ENCODE data around the gene GBE1. TPM values are rescaled to one million over a fixed set of nuclear protein-coding genes. Genes with fewer than 3 reads are reported as not detected.

Gene GBE1
- total and polyA plus RNA-seq, 2 experiments from 2014 or later, result 27.2 to 71.2 TPM

DNA sequence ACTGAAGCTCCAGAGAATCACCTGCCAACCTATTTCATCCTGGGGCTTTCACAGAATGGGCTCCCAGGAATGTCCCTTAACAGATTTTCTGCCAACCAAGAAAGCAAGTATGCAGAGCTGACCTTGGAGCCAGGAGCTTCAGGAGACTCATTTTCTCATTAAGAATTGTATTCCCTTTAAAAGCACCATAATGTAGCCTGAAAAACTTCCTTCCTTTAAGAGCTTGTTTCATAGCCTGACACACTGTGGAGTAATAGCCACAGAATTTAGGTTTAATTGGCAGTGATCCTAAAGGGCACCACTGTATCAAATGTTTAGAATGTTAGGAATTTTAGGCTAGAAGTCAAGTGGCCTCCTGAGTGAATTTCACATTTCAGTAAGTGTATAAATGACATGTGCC is 309.8 kb downstream of the GBE1 start:
- Histone ChIP-seq H3K4me1 (ENCODE audit: low read depth) (peaks cover 4% of the 10 kb centered on the region), H3K4me3 (no peak overlapping the region), H3K36me3 (no peaks in the 10 kb centered on the region), H3K27ac (peak overlapping the region; percentile 73), H3K27me3 (no peaks in the 10 kb centered on the region), H3K9me3 (ENCODE audit: low read depth) (no peaks in the 10 kb centered on the region)
- DNase-seq (ENCODE audit: low read depth in 1 of 2, low spot score in 1 of 2), result peak; percentile 38 to 72
- TF ChIP-seq CTCF (IDR thresholded peaks at IDR 0.05; ENCODE audit: low read depth, low read length), result no peak

GRCh38 chr3:81451140-81451539 is 310.3 kb downstream of the GBE1 start:
- no peak for DNase-seq (ENCODE audit: low read depth in 1 of 2, low spot score in 1 of 2)
- peaks cover 4% of the 10 kb centered on the region for H3K4me1 ChIP-seq (ENCODE audit: low read depth)
- TF ChIP-seq CTCF (IDR thresholded peaks at IDR 0.05; ENCODE audit: low read depth, low read length), result no peak
- no peak overlapping the region for H3K4me3 ChIP-seq
- H3K9me3 ChIP-seq (ENCODE audit: low read depth), result no peaks in the 10 kb centered on the region
- H3K27ac ChIP-seq, result peak overlapping the region; percentile 73
- no peaks in the 10 kb centered on the region for H3K27me3 ChIP-seq
- no peaks in the 10 kb centered on the region for H3K36me3 ChIP-seq

GRCh38 chr3:81446806-81447205 is 314.6 kb downstream of the GBE1 start:
- Histone ChIP-seq H3K4me1 (ENCODE audit: low read depth) (no peaks in the 10 kb centered on the region), H3K27me3 (no peaks in the 10 kb centered on the region), H3K4me3 (no peak overlapping the region), H3K36me3 (no peaks in the 10 kb centered on the region), H3K27ac (no peak overlapping the region), H3K9me3 (ENCODE audit: low read depth) (no peaks in the 10 kb centered on the region)
- no peak for TF ChIP-seq CTCF (IDR thresholded peaks at IDR 0.05; ENCODE audit: low read depth, low read length)
- no peak for DNase-seq (ENCODE audit: low read depth in 1 of 2, low spot score in 1 of 2)

DNA sequence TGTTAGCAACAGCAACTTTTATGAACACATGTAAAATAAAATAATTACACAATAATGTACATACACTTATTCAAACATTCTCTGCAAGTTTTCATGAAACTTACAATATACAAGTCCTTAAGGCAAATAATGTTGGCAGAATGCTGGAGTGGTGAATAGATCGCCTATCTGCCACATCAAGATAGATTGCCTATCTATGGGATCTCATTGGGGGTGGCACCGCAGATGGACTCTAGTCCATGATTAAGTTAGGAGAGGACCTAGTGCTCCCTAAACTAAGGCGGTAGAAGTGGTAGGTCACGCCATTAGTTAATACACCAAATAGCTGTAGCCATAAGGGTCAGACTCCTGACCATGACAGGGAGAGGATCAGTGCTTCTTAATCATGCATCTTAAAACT is 315.7 kb downstream of the GBE1 start:
- Histone ChIP-seq H3K4me3 (no peak overlapping the region), H3K27ac (no peak overlapping the region), H3K9me3 (ENCODE audit: low read depth) (no peaks in the 10 kb centered on the region), H3K4me1 (ENCODE audit: low read depth) (no peaks in the 10 kb centered on the region), H3K36me3 (no peaks in the 10 kb centered on the region), H3K27me3 (no peaks in the 10 kb centered on the region)
- DNase-seq (ENCODE audit: low read depth in 1 of 2, low spot score in 1 of 2), result no peak
- TF ChIP-seq CTCF (IDR thresholded peaks at IDR 0.05; ENCODE audit: low read depth, low read length), result no peak

GRCh38 chr3:81444817-81445460 is 316.5 kb downstream of the GBE1 start:
- Histone ChIP-seq H3K4me1 (ENCODE audit: low read depth) (no peaks in the 10 kb centered on the region), H3K27ac (no peak overlapping the region), H3K9me3 (ENCODE audit: low read depth) (no peaks in the 10 kb centered on the region), H3K36me3 (no peaks in the 10 kb centered on the region), H3K4me3 (no peak overlapping the region), H3K27me3 (no peaks in the 10 kb centered on the region)
- no peak for DNase-seq (ENCODE audit: low read depth in 1 of 2, low spot score in 1 of 2)
- no peak for TF ChIP-seq CTCF (IDR thresholded peaks at IDR 0.05; ENCODE audit: low read depth, low read length)

Measured in cardiac muscle cell (in vitro differentiated cells and primary cell).